Measurements from ENCODE around the gene OR1S2. TPM values are rescaled to one million over a fixed set of nuclear protein-coding genes. Genes with fewer than 3 reads are reported as not detected.
"Not testable (repeated sequence)": the region's sequence is repeated elsewhere in the genome, so short reads cannot be mapped to it uniquely, and the experiment has no call there.

Gene OR1S2
- total RNA-seq, 1 experiment from 2014 or later = not detected

DNA sequence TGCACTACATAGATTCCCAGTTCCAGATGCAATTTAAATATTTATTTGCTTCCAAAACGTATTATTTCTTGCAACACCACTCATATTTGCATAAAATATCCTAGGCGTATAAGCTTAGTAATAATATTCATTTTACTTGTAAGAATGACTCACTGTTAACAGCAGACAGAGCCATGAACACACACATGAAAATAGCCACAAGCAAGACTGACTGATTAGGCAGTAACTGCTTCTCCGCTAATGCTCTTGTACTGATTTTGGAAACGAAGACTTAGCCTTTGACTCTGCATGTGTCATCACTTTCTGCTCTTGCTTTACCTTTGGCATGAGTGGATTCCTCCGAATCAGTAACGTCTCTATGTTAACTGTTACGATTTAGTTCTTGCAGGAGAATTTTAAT is 18.8 kb upstream of the OR1S2 start:
- TF ChIP-seq, protein P1, sequence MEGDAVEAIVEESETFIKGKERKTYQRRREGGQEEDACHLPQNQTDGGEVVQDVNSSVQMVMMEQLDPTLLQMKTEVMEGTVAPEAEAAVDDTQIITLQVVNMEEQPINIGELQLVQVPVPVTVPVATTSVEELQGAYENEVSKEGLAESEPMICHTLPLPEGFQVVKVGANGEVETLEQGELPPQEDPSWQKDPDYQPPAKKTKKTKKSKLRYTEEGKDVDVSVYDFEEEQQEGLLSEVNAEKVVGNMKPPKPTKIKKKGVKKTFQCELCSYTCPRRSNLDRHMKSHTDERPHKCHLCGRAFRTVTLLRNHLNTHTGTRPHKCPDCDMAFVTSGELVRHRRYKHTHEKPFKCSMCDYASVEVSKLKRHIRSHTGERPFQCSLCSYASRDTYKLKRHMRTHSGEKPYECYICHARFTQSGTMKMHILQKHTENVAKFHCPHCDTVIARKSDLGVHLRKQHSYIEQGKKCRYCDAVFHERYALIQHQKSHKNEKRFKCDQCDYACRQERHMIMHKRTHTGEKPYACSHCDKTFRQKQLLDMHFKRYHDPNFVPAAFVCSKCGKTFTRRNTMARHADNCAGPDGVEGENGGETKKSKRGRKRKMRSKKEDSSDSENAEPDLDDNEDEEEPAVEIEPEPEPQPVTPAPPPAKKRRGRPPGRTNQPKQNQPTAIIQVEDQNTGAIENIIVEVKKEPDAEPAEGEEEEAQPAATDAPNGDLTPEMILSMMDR (IDR thresholded peaks at IDR 0.05; ENCODE audit: insufficient read depth in 1 of 2, low read depth in 1 of 2, low read length in 1 of 2, severe bottlenecking in 1 of 2, unreplicated experiment in 1 of 2) = no peak
- H3K27ac Mint-ChIP-seq (ENCODE audit: unreplicated experiment) = no peak overlapping the region
- Histone ChIP-seq H3K4me3 (ENCODE audit: low read depth, low read length) (no peak overlapping the region), H3K4me1 (no peaks in the 10 kb centered on the region), H3K27me3 (replicated peaks; ENCODE audit: control insufficient read depth, insufficient read depth, low read length) (no peaks in the 10 kb centered on the region), H3K9me3 (no peaks in the 10 kb centered on the region), H3K36me3 (ENCODE audit: control insufficient read depth, insufficient read depth, low read length) (no peaks in the 10 kb centered on the region)
- no TSS peak for BruUV-seq (replicated peaks)
- H3K27me3 Mint-ChIP-seq (ENCODE audit: insufficient read depth, unreplicated experiment) = no peaks in the 10 kb centered on the region
- ChIA-PET CTCF (no interaction called here), POLR2A (no interaction called here)
- no peaks in the 10 kb centered on the region for H3K36me3 Mint-ChIP-seq (ENCODE audit: insufficient read depth, unreplicated experiment)
- peaks cover 2% of the 10 kb centered on the region for H3K9me3 Mint-ChIP-seq (ENCODE audit: unreplicated experiment)
- intact Hi-C loops (cut with micrococcal nuclease; ENCODE audit: unreplicated experiment) = no loop called here
- no peak for DNase-seq
- H3K4me1 Mint-ChIP-seq (ENCODE audit: low read depth, unreplicated experiment) = peaks cover 5% of the 10 kb centered on the region
- H3K4me3 Mint-ChIP-seq (ENCODE audit: unreplicated experiment) = no peak overlapping the region

DNA sequence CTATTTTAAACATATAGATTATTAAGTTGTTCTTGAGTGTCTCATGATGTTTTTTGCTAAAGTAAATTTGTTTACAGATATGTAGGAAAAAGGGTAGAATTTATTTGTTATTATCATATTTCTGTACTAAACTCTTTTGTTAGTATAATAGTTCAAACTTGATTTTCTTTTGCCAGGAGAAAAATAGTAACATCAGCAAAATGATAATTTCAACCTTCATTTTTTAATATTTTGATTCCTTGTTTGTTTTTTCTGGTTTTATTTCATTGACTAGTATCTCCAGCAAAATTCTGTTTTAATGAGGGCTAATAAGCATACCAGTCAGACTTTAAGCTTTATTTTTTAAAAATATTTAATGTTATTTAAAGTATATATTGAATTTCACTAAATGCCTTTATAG is 12.5 kb upstream of the OR1S2 start:
- Histone ChIP-seq H3K4me1 (no peaks in the 10 kb centered on the region), H3K36me3 (ENCODE audit: control insufficient read depth, insufficient read depth, low read length) (no peaks in the 10 kb centered on the region), H3K4me3 (ENCODE audit: low read depth, low read length) (no peak overlapping the region), H3K27me3 (replicated peaks; ENCODE audit: control insufficient read depth, insufficient read depth, low read length) (no peaks in the 10 kb centered on the region), H3K9me3 (no peaks in the 10 kb centered on the region)
- H3K36me3 Mint-ChIP-seq (ENCODE audit: insufficient read depth, unreplicated experiment) = no peaks in the 10 kb centered on the region
- intact Hi-C loops (cut with micrococcal nuclease; ENCODE audit: unreplicated experiment) = no loop called here
- peaks cover 5% of the 10 kb centered on the region for H3K4me1 Mint-ChIP-seq (ENCODE audit: low read depth, unreplicated experiment)
- POLR2A ChIA-PET = no interaction called here
- DNase-seq = no peak
- no peak overlapping the region for H3K27ac Mint-ChIP-seq (ENCODE audit: unreplicated experiment)
- TF ChIP-seq, protein P1 (IDR thresholded peaks at IDR 0.05; ENCODE audit: insufficient read depth in 1 of 2, low read depth in 1 of 2, low read length in 1 of 2, severe bottlenecking in 1 of 2, unreplicated experiment in 1 of 2) = no peak
- CTCF ChIA-PET = no interaction called here
- H3K27me3 Mint-ChIP-seq (ENCODE audit: insufficient read depth, unreplicated experiment) = no peaks in the 10 kb centered on the region
- peaks cover 11% of the 10 kb centered on the region for H3K9me3 Mint-ChIP-seq (ENCODE audit: unreplicated experiment)
- no TSS peak for BruUV-seq (replicated peaks)
- no peak overlapping the region for H3K4me3 Mint-ChIP-seq (ENCODE audit: unreplicated experiment)

DNA sequence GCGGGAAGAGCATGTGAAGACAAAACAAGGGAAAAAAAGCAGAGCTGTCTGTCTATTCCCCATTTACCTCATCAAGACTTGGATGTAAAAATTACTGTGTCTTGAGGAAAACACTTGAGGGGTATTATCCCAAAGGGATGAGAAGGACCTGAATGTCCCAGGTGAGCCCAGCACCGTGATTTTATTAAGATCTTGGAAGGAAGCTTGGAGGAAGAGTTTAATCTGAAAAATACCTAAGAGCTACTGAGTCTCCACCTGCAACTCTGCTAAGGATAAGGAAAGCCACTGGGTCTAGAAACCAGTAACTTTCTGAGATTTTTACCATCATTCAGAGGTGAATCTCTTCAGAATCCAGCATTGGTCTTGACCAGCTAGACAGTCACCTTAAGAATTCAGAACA is 8.5 kb upstream of the OR1S2 start, which contains the start of gene OR1S1:
Gene OR1S1 (plus strand): TSS at position 301 of the 400 bp plus-strand sequence.
- H3K27me3 Mint-ChIP-seq (ENCODE audit: insufficient read depth, unreplicated experiment); H3K36me3 Mint-ChIP-seq (ENCODE audit: insufficient read depth, unreplicated experiment); CTCF ChIA-PET; H3K4me1 Mint-ChIP-seq (ENCODE audit: low read depth, unreplicated experiment); H3K4me3 ChIP-seq (ENCODE audit: low read depth, low read length); H3K4me3 Mint-ChIP-seq (ENCODE audit: unreplicated experiment); H3K27me3 ChIP-seq (replicated peaks; ENCODE audit: control insufficient read depth, insufficient read depth, low read length); H3K9me3 ChIP-seq; BruUV-seq (replicated peaks); H3K4me1 ChIP-seq; H3K27ac Mint-ChIP-seq (ENCODE audit: unreplicated experiment); H3K36me3 ChIP-seq (ENCODE audit: control insufficient read depth, insufficient read depth, low read length); DNase-seq; intact Hi-C loops (cut with micrococcal nuclease; ENCODE audit: unreplicated experiment); POLR2A ChIA-PET: not testable (repeated sequence)
- peaks cover 11% of the 10 kb centered on the region for H3K9me3 Mint-ChIP-seq (ENCODE audit: unreplicated experiment)

DNA sequence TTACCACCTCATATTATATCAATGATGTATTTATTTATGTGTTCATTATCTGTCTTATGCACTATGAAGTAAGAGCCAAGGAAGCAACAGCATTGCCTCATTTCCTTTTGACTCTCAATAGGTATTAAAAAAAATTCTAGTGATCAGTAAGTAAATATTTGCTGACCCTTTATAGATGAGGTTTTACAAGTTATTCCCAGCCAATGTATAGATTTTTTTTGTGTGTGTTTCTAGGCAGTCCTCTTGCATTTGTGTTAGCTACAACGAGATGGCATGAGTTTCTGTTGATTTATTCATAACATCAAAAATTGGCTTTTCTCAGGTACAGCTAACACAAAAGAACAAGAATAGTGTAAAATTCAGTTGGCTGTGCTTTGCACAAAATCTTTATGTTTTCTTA is 4.7 kb downstream of the OR1S2 start:
- POLR2A ChIA-PET = no interaction called here
- BruUV-seq (replicated peaks) = no TSS peak

More for the DNA sequence above, 4.7 kb downstream of the OR1S2 start:
- peaks cover 48% of the 10 kb centered on the region for H3K9me3 Mint-ChIP-seq (ENCODE audit: unreplicated experiment)
- CTCF ChIA-PET = no interaction called here
- H3K4me3 Mint-ChIP-seq (ENCODE audit: unreplicated experiment) = no peak overlapping the region
- TF ChIP-seq, protein P1 (IDR thresholded peaks at IDR 0.05; ENCODE audit: insufficient read depth in 1 of 2, low read depth in 1 of 2, low read length in 1 of 2, severe bottlenecking in 1 of 2, unreplicated experiment in 1 of 2) = no peak
- no peaks in the 10 kb centered on the region for H3K27me3 ChIP-seq (replicated peaks; ENCODE audit: control insufficient read depth, insufficient read depth, low read length)
- peaks cover 9% of the 10 kb centered on the region for H3K4me1 Mint-ChIP-seq (ENCODE audit: low read depth, unreplicated experiment)
- peaks cover 2% of the 10 kb centered on the region; the same call in 1 of the 2 replicates for H3K4me1 ChIP-seq
- intact Hi-C loops (cut with micrococcal nuclease; ENCODE audit: unreplicated experiment) = no loop called here
- no peak overlapping the region for H3K4me3 ChIP-seq (ENCODE audit: low read depth, low read length)
- no peak for DNase-seq
- no peaks in the 10 kb centered on the region for H3K27me3 Mint-ChIP-seq (ENCODE audit: insufficient read depth, unreplicated experiment)
- H3K36me3 Mint-ChIP-seq (ENCODE audit: insufficient read depth, unreplicated experiment) = no peaks in the 10 kb centered on the region
- no peaks in the 10 kb centered on the region for H3K36me3 ChIP-seq (ENCODE audit: control insufficient read depth, insufficient read depth, low read length)
- H3K9me3 ChIP-seq = peaks cover 5% of the 10 kb centered on the region; the same call in 1 of the 2 replicates
- H3K27ac Mint-ChIP-seq (ENCODE audit: unreplicated experiment) = no peak overlapping the region

Measured in Caco-2 (cell line).